ENCODE measurements around the gene VPS37B. TPM values are rescaled to one million over a fixed set of nuclear protein-coding genes. Genes with fewer than 3 reads are reported as not detected.

The VPS37B gene
- total and polyA plus RNA-seq, 10 of the 15 experiments (the other 5 are each of a cell fraction or from before 2014, with no cell fraction given) = 0.66 to 68.6 (median 39.6) TPM

GRCh38 chr12:122920687-122921086 lies 24.8 kb upstream of the VPS37B start (continued):
- no peak for TF ChIP-seq PML (IDR thresholded peaks at IDR 0.05; ENCODE audit: low read length)
- no peak for TF ChIP-seq BACH1 (IDR thresholded peaks at IDR 0.05; ENCODE audit: borderline replicate concordance)
- no peak for TF ChIP-seq TARDBP (IDR thresholded peaks at IDR 0.05; ENCODE audit: borderline replicate concordance)
- TF ChIP-seq CREB1 (IDR thresholded peaks at IDR 0.05; ENCODE audit: low read depth) = no peak
- no peak for TF ChIP-seq RCOR1 (conservative IDR thresholded peaks at IDR 0.05; ENCODE audit: low read depth, low read length)
- TF ChIP-seq NR2C2 (IDR thresholded peaks at IDR 0.05; ENCODE audit: borderline replicate concordance, control insufficient read depth, insufficient read length, low read depth) = no peak

- Histone ChIP-seq H3K27ac (ENCODE audit: control insufficient read depth, insufficient read depth) (no peak overlapping the region), H3K79me2 (ENCODE audit: control insufficient read depth, insufficient read depth, low read length) (no peaks in the 10 kb centered on the region), H3K27me3 (replicated peaks in 1 of 2; ENCODE audit: control insufficient read depth in 2 of 2, insufficient read depth in 2 of 2, low read length in 1 of 2) (no peaks in the 10 kb centered on the region), H3K9me3 (replicated peaks; ENCODE audit: control insufficient read depth, insufficient read depth, low read length) (no peaks in the 10 kb centered on the region; the same call in 2 of the 3 replicates), H3K4me1 (ENCODE audit: control insufficient read depth, insufficient read depth, low read length) (no peaks in the 10 kb centered on the region), H3K9ac (ENCODE audit: control insufficient read depth, insufficient read depth, low read length) (no peak overlapping the region), H2AFZ (ENCODE audit: control insufficient read depth, low read depth, low read length) (no peak overlapping the region), H3K36me3 (ENCODE audit: control insufficient read depth in 2 of 2, insufficient read depth in 2 of 2, low read length in 1 of 2) (no peaks in the 10 kb centered on the region), H3K4me3 (no peak overlapping the region), H4K20me1 (ENCODE audit: control insufficient read depth, insufficient read depth) (no peaks in the 10 kb centered on the region), H3K4me2 (ENCODE audit: control insufficient read depth, insufficient read depth) (no peak overlapping the region)
- no peak for FAIRE-seq
- intact Hi-C loops (cut with micrococcal nuclease; ENCODE audit: unreplicated experiment) (no loop called here), in situ Hi-C loops (cut with MboI) (no loop called here)
- SMC1A ChIA-PET (ENCODE audit: uncharacterized antibody, unreplicated experiment) = interaction anchor here (0.8 kb wide), 1 partner anchor 18 kb away, joined by 3 read pairs; no protein-coding TSS in a partner anchor
- WGBS (ENCODE audit: insufficient coverage, insufficient replicate concordance, low lambda C conversion rate, missing lambda C conversion rate) = 10% methylated on average over 2 of the region's 2 CpGs
- CTCF ChIA-PET = interaction anchor here (1.1 kb wide), 1 partner anchor 146 kb away, joined by 3 read pairs; no protein-coding TSS in a partner anchor
- POLR2A ChIA-PET = no interaction called here
- TF ChIP-seq WRNIP1 (IDR thresholded peaks at IDR 0.05; ENCODE audit: borderline replicate concordance, low read depth, low read length) (no peak), ZBED1 (IDR thresholded peaks at IDR 0.05; ENCODE audit: borderline replicate concordance) (no peak), NBN (IDR thresholded peaks at IDR 0.05) (no peak), ZNF687 (IDR thresholded peaks at IDR 0.05) (no peak)
- DNase-seq (ENCODE audit: low read depth, low spot score) = no peak
- ATAC-seq = no peak
- BruUV-seq (replicated peaks) = no TSS peak
- RAD21 ChIA-PET (ENCODE audit: unreplicated experiment) = no interaction called here
Observed at GRCh38 chr12:122918827-122919226, 22.9 kb upstream of the VPS37B start.

Measured in GM12878 (cell line).